Measurements from ENCODE around the gene ARHGAP26. TPM values are rescaled to one million over a fixed set of nuclear protein-coding genes. Genes with fewer than 3 reads are reported as not detected.
A peak's percentile ranks its signal among the peaks of the same experiment; 100 is the strongest.

ARHGAP26 gene
- total and polyA plus RNA-seq, 4 donors, result 5.4 to 52.3 (median 30.4) TPM

GRCh38 chr5:143156572-143156971, 386.4 kb downstream of the ARHGAP26 start:
- 72 to 83% methylated on average over 4 of the region's 4 CpGs for WGBS, 2 donors
- Histone ChIP-seq H3K9ac (ENCODE audit: insufficient read depth in 1 of 2, low read length in 2 of 2) (no peak overlapping the region), H3K4me1 (ENCODE audit: control insufficient read depth in 5 of 5, insufficient read depth in 5 of 5, low read length in 5 of 5) (peaks cover 0 to 29% (median 11%) of the 10 kb centered on the region in 5 donors), H3K4me3 (no peak overlapping the region), H3K36me3 (ENCODE audit: control insufficient read depth in 4 of 4, insufficient read depth in 4 of 4, low read length in 4 of 4) (no peaks in the 10 kb centered on the region), H3K9me3 (ENCODE audit: control insufficient read depth in 4 of 4, insufficient read depth in 3 of 4, low read length in 3 of 4) (no peaks in the 10 kb centered on the region), H3K27me3 (ENCODE audit: control insufficient read depth in 3 of 3, insufficient read depth in 3 of 3, low read length in 2 of 3) (no peaks in the 10 kb centered on the region), H3K27ac (ENCODE audit: low read depth in 1 of 2, low read length in 1 of 2) (peak overlapping the region in 1 of 2 donors; percentile 52)
- no peak for DNase-seq
- ATAC-seq (ENCODE audit: insufficient read depth, low FRiP score), result no peak
- TF ChIP-seq, protein P1, sequence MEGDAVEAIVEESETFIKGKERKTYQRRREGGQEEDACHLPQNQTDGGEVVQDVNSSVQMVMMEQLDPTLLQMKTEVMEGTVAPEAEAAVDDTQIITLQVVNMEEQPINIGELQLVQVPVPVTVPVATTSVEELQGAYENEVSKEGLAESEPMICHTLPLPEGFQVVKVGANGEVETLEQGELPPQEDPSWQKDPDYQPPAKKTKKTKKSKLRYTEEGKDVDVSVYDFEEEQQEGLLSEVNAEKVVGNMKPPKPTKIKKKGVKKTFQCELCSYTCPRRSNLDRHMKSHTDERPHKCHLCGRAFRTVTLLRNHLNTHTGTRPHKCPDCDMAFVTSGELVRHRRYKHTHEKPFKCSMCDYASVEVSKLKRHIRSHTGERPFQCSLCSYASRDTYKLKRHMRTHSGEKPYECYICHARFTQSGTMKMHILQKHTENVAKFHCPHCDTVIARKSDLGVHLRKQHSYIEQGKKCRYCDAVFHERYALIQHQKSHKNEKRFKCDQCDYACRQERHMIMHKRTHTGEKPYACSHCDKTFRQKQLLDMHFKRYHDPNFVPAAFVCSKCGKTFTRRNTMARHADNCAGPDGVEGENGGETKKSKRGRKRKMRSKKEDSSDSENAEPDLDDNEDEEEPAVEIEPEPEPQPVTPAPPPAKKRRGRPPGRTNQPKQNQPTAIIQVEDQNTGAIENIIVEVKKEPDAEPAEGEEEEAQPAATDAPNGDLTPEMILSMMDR (IDR thresholded peaks at IDR 0.05; ENCODE audit: control extremely low read depth, extremely low read depth), result no peak

DNA sequence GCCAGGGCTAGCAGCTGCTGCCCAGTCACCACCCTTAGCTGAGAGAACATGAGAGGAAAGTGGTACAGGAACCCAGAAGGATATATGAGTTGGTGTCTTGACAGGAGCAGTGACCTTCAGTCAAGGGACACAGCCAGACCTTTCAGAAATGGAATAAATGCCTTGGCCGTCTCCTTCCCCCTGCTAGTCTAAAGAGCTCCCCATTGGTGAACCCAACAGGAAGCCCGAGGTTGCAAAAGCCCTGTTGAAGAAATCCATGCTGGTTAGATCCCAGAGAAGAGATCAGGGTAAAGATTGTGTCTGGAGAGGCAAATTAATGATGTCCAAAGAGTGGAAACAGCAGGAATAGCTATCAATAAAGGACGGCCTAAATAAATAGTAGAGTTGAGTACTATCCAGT, 388.9 kb downstream of the ARHGAP26 start:
- no peak overlapping the region for H3K9ac ChIP-seq (ENCODE audit: insufficient read depth in 1 of 2, low read length in 2 of 2)
- H3K27ac ChIP-seq (ENCODE audit: low read depth in 1 of 2, low read length in 1 of 2), result no peak overlapping the region
- H3K27me3 ChIP-seq (ENCODE audit: control insufficient read depth in 3 of 3, insufficient read depth in 3 of 3, low read length in 2 of 3), result no peaks in the 10 kb centered on the region
- WGBS, 2 donors, result 39 to 69% methylated on average over 3 of the region's 3 CpGs
- no peak for DNase-seq
- H3K4me3 ChIP-seq, result no peak overlapping the region
- H3K4me1 ChIP-seq (ENCODE audit: control insufficient read depth in 5 of 5, insufficient read depth in 5 of 5, low read length in 5 of 5), result peaks cover 0 to 20% (median 7%) of the 10 kb centered on the region in 5 donors
- no peak for ATAC-seq (ENCODE audit: insufficient read depth, low FRiP score)
- TF ChIP-seq, protein P1 (IDR thresholded peaks at IDR 0.05; ENCODE audit: control extremely low read depth, extremely low read depth), result no peak
- peaks cover 0 to 3% (median 0%) of the 10 kb centered on the region in 4 donors for H3K36me3 ChIP-seq (ENCODE audit: control insufficient read depth in 4 of 4, insufficient read depth in 4 of 4, low read length in 4 of 4)
- no peaks in the 10 kb centered on the region for H3K9me3 ChIP-seq (ENCODE audit: control insufficient read depth in 4 of 4, insufficient read depth in 3 of 4, low read length in 3 of 4)

DNA sequence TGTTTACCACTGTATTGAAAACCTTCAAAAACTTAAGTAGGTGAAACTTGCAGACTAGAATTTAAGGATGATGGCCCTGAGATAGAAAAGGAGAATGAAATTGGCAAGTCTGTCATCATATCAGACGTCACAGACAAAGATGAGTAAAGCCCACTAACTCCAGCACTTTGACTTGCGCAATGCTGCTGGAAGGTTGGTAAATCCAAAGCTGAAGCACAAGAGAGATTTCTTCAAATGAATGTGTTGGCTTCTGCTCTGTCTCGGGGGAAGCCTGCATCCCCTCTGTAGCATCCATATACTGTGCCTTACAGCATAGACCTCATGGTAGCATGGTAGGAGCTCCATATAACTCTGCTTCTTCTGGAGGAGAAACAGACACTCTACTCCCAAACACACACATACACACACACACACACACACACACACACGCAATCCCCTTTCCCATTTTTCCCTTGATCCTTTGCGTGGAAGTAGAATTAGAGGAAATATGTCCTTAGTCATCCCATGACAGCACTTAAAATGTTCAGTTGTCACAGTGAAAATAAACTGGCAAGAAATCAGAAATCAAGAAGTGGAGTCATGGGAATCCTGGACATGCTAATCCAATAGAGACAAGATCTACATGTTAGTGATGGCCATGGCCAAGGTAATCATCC, 391.8 kb downstream of the ARHGAP26 start:
- peak in 2 of 3 donors; percentile 46 to 67 for DNase-seq

More for the DNA sequence above, 391.8 kb downstream of the ARHGAP26 start:
- ATAC-seq (ENCODE audit: insufficient read depth, low FRiP score), result no peak
- WGBS, 2 donors, result 60 to 77% methylated on average over 5 of the region's 5 CpGs
- Histone ChIP-seq H3K36me3 (ENCODE audit: control insufficient read depth in 4 of 4, insufficient read depth in 4 of 4, low read length in 4 of 4) (peaks cover 0 to 3% (median 0%) of the 10 kb centered on the region in 4 donors), H3K27me3 (ENCODE audit: control insufficient read depth in 3 of 3, insufficient read depth in 3 of 3, low read length in 2 of 3) (no peaks in the 10 kb centered on the region), H3K9me3 (ENCODE audit: control insufficient read depth in 4 of 4, insufficient read depth in 3 of 4, low read length in 3 of 4) (peaks cover 0 to 2% (median 0%) of the 10 kb centered on the region in 4 donors), H3K4me3 (no peak overlapping the region), H3K27ac (ENCODE audit: low read depth in 1 of 2, low read length in 1 of 2) (no peak overlapping the region), H3K9ac (ENCODE audit: insufficient read depth in 1 of 2, low read length in 2 of 2) (no peak overlapping the region), H3K4me1 (ENCODE audit: control insufficient read depth in 5 of 5, insufficient read depth in 5 of 5, low read length in 5 of 5) (peaks cover 0 to 4% (median 0%) of the 10 kb centered on the region in 5 donors)
- TF ChIP-seq, protein P1 (IDR thresholded peaks at IDR 0.05; ENCODE audit: control extremely low read depth, extremely low read depth), result no peak

Measured in lung (tissue), 12 donors.